AG09319 (cell line): Measurements from ENCODE around the gene RELL1.
"Not testable (repeated sequence)": the region's sequence is repeated elsewhere in the genome, so short reads cannot be mapped to it uniquely, and the experiment has no call there.

Experiments
- DNase-seq: peaks from one replicate; pipeline ENCODE4 v3.0.0-alpha.2; 2010; ENCODE audit warnings: low read depth; ENCODE audit errors: extremely low read depth
- CTCF ChIP-seq: IDR thresholded peaks from 2 replicates; pipeline ENCODE4 v1.5.1; 2011; ENCODE audit warnings: low read depth, mild to moderate bottlenecking, inconsistent platforms, low read length, moderate library complexity

RELL1 gene

DNA sequence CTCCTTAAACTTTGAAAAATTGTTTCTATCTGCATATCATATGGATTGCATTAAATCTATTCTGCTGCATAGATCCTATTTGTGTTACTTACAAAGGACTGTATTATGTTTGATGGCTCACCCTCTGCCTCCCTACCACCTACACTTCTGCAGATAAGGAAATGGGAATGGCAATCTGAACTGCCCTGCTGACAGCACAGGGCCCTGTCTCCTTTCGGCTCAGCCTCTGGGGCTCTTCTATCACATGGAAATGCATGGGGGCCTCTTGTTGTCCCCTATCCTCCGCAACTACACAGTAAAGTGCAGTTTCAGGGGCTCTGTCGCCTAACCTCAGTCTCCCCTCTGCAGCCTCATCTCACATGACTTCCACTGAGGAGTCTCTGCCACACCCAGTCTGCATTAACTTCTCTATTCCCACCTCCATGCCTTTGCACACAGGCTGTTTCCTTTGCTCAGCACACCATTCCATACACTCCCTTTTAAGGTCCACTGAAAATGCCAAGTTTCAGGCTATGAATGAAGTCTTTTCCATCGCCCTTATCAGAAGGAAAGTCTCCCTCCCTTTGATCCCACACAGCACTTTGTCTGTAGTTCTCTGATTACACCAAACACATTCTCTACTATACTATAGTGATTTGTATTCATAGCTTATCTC is 12.5 kb downstream of the RELL1 start:
- no peak for TF ChIP-seq CTCF
- no peak for DNase-seq

GRCh38 chr4:37671072-37671471 is 15.1 kb downstream of the RELL1 start:
- DNase-seq, result no peak
- TF ChIP-seq CTCF, result no peak

DNA sequence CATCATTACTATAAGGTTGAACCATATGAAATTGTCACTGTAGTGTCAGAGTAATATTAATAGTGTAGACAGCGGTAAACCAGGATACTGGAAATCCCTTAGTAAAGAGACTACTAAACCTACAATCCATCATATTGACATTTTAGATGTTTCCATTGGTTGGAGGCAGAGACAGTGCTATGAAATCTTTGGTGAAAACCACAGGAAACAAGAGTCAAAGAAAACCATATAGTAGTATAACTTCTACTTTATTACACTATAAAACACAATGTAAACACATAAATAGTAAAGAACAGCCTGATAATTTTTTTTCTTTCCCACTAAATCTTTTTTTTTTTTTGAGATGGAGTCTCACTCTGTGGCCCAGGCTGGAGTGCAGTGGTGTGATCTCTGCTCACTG is 15.9 kb downstream of the RELL1 start:
- no peak for TF ChIP-seq CTCF
- DNase-seq, result no peak

GRCh38 chr4:37669124-37669523 is 17.1 kb downstream of the RELL1 start:
- DNase-seq, result not testable (repeated sequence)

DNA sequence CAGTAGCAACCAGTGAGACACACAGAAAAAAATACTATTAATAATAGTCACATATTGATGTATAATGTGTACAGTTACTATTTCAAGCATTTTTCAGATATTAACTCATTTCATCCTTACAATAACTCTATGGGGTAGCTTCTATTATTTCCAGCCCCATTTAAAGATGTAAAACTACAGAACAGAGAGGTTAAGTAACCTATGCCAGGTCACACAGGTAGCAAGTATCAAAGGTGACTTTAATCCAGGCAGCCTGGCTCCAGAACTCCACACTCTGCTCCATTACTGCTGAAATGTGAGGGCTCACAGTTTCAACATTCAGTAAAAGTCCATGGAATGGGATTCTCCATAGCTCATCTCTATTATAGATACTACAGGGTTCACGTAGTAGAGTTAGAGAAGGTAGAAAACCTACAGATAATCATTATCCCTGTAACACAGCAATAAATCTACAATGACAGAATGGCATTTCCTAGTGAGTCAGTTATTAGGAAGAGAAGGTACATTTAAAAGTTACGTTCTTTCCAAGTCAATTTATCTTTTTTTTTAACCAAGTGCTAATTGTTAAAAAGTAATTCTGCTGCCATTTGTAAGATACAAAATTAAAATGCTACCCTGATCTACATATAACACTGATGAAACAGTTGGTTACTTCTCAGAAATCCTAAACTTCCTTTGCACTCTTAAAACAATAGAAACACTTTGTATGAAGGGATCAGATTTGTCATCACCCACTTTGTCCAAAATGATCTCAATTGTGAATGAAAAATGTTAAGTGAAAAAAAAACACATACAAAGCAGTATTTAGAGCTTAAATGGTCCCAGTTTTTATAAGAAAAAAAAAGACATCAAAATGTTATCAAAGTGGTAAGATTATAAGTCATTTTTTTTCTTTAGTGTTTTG is 18.7 kb downstream of the RELL1 start:
- DNase-seq, result no peak

GRCh38 chr4:37666625-37667071 is 19.5 kb downstream of the RELL1 start:
- no peak for DNase-seq
- TF ChIP-seq CTCF, result no peak

More for the DNA sequence above, 18.7 kb downstream of the RELL1 start:
- no peak for TF ChIP-seq CTCF

DNA sequence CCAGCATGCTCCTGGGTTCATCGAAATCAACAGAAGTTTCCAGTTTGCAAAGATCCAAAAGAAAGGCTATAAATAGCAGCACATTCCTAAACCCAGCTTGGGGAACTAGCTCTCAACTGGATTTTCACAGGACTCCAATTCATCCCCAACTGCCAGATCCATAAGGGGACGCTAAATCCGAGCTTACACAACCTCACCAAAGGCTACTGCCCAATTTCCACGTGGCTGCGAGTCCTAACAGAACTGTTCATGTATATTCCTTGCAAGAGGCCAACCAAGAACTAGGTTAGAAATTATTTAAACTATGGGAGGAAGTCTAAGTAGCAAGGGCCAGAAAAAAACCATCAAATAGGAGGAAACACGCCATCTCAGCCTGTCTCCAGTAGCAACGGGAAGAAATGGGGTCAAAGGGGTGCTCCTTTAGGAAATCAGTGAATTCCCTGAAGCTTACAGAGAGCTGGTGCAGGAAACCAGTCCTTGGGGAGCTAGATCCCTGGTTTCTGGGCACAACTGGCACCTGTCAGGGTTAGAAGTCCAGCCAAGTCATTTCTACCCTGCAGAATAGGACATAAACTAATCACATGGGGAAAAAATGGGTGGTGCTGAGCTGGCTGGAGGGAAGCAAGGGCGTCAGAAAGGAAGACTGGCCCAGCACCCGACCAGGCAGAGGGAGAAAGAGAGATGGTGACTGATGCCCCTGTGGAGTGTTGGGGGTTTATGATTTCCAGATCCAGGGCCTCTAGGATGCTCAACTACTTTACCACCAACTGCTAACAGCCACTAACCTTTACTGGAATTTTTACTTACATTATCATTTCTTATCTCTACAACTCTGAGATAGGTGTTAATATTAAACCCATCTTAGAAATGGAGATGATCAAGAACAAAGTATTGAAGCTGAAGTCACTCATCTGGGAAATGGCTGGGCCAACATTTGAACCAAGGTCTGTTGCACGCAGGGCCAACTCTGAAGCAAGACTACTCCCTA is 20.5 kb downstream of the RELL1 start:
- no peak for DNase-seq
- TF ChIP-seq CTCF, result no peak
